Middle frontal gyrus (tissue), 1 donor: Measurements from ENCODE around the gene PLCL2.

Experiments used
- DNase-seq: peaks from one replicate; pipeline ENCODE4 v3.0.0-alpha.2; 2015; ENCODE audit warnings: low spot score; ENCODE audit errors: extremely low spot score

The PLCL2 gene

DNA sequence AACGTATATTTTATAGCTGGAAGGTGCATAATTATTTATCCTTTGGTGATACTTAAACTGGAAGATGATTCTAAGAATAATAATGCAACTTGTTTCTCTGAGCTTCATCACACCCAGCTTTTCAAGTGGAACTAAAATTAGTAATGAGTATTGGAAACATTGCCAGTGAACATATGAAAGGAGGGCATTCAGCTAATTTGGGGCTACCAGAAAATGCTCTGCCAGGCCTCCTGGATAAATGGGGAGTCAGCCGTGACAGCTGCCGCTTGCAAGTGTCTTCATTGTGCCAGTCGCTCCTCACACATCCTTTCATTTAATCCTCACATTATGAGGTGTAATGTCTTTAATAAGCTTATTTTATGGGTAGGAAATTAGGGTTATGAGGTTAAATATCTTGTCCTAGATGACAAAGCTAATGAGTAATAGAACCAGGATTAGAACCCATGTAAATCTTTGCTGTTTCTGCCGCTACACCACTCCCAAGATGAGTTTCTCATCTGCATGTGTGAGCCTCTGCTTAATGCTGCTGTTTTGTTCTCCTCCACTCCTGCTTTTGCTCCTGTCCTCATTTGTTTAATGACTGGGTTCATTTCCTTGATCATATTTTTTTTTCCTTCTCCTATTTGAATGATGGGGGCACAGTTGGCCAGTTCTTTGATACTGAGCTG, 155.7 kb downstream of the PLCL2 start:
- DNase-seq, result no peak

DNA sequence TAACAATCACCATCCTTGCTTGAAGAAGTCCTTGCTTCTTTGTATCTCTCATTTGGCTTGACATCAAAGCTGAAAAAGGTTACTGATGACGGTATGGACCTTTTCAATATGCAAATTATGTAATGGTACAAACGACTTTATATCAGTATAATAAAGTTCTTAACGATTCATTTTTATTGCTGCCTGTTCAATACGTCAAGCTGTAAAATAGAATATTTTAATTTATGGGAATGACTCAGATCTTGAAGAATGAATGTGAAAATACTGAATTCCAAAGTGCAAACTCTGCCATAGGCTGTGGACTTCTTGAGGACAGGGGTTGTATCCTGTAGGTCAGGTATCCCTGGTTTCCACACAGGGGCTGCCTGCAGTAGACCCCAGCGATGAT, 156.2 kb downstream of the PLCL2 start:
- DNase-seq, result no peak

DNA sequence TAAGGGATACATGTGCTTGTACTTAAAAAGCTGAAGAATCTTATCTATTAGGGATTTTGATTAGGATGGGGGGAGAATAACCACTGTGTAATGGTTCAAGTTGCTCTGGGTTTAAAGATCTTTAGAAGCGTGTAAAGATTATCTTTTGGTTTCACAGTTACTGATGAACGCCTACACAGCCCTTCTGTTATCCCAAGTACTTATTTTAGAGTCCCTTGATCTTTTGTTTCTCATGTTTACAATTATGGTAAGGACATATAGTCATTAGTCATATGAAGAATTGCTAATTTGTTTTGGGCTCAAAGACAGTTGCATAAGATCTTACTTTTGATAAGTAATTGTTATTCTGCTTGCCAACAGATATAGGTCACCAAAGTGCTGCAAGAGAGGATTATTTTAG, 160.1 kb downstream of the PLCL2 start:
- DNase-seq, result no peak

DNA sequence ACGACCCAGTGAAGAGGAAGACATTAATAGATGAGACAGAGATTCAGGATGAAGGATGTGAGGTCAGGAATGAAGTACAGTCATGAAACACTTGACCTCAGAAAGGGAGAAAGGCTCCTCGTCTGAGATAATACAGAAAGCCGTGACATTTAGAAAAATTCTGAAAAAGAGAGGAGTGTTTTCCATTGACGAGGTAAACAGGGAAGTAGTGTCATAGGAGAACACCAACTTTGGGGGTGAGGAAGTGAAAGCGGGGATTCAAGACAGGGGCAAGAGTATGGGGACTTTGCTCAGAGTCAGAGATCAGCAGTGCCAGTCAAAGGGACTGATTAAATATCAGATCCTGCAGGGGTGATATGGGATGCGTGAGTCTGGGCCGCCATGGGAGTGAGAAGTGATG, 160.9 kb downstream of the PLCL2 start:
- DNase-seq, result no peak

DNA sequence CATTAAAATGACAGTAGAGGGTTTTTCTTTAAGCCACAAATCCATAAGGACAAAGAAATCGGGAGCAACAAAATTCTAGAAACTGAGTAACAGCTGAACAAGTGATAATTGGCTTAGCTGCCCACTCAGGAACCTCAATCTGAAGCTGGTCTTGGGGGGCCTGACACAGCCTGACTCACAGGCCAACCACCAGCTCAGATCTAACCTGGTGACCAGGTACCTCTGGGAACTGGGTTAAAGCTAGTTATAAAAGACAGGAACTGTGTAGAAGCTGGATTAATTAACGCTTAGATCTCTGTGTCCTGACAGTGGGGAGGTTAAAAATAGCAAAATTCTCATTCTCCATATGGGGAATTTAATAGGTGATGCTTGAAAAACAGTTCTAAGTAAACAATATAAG, 161.9 kb downstream of the PLCL2 start:
- no peak for DNase-seq

DNA sequence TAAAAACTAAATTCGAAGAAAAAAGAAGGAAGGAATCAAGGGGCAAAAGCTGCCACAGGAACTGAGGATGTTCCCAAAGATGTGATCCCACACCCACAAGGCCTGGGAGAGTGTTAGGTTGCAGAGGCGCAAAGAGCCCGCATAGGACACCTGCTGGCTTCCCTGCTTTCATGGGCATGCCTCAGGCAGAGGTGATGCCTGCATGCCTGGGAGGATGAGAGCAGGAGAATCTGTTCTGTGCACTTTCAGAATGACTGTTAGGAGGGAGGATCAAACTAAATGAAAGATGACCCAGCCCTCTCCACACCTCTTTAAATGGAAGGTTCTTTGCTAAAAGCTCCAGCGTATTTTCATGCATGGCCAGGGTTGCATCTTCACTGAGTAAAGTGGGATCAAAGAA, 162.4 kb downstream of the PLCL2 start:
- no peak for DNase-seq

DNA sequence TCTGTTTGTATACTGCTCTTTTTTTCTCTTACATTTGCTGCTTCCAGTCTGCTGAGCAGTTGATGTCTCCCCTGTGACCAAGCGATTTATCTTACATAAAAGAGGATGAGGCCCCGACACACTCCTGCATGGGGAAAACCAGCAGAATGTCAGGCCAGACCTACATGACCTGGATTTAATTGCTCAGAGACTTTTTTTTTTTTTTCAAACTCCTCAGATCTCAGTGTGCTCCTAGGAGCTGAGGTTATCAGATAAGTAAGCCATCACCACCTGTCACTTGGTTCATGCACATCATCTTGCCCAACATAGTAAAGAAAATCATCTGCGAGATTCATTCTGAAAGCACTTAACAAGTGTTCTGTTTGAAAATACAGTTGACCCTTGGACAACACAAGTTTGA, 163.1 kb downstream of the PLCL2 start:
- DNase-seq, result no peak

DNA sequence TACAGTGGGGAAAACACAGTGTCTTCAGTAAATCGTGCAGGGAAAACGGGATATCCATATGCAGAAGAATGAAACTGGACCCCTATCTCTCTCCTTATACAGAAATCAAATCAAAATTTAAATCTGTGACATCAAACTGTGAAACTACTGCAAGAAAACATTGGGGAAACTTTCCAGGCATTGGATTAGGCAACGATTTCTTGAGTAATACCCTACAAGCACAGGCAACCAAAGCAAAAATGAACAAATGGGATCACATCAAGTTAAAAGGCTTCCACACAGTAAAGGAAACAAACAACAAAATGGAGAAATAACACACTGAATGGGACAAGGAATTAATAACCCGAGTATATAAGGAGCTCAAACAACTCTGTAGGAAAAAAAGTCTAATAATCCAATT, 165.3 kb downstream of the PLCL2 start:
- no peak for DNase-seq

DNA sequence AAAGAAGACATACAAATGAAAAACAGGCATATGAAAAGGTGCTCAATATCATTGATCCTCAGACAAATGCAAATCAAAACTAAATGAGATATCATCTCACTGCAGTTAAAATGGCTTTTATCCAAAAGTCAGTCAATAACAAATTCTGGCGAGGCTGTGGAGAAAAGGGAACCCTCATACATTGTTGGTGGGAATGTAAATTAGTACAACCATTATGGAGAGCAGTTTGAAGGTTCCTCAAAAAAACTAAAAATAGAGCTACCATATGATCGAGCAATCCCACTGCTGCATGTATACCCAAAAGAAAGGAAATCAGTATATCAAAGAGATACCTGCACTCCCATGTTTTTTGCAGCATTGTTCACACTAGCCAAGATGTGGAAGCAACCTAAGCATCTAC, 165.8 kb downstream of the PLCL2 start:
- DNase-seq, result no peak

DNA sequence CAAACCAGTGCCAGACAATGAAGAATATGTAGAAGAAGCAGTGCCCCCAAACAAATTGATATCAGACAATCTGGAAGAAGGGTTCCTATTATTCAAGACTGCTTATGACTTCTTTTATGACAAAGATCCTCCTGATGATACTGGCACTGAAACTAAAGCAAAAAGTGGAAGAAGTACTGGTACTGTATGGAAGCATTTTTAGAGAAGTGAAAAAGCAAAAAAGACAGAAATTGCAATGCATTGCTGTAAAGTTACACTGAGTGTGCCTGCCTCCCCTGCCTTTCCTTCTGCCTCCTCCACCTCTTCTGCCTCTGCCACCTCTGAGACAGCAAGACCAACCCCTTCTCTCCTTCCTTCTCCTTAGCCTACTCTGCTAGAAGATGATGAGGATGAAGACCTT, 167.6 kb downstream of the PLCL2 start:
- DNase-seq, result no peak

DNA sequence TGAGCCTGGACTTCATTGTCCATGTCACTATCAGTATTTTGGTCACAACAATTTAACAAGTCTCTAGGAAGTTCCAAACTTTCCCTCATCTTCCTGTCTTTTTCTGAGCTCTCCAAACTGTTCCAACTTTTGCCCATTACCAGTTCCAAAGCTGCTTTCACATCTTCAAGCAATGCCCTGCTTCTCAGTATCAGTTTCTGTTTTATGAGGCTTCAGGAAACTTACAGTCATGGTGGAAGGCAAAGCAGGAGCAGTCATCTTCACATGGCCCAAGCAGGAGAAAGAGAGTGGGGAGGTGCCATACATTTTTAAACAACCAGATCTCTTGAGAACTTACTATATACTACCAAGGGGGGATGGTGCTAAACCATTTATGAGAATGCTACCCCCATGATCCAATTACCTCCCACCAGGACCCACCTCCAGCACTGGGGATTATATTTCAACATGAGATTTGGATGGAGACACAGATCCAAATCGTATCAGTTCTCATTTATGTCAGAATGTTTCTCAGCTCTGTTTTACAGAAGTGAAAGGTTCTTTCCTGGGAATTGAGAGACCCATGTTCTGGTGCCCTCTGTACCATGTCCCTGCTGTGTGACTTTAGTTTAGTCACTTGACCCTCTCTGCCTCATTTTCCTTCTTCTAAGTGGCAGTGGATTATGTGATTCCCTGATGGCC, 169.7 kb downstream of the PLCL2 start:
- no peak for DNase-seq

DNA sequence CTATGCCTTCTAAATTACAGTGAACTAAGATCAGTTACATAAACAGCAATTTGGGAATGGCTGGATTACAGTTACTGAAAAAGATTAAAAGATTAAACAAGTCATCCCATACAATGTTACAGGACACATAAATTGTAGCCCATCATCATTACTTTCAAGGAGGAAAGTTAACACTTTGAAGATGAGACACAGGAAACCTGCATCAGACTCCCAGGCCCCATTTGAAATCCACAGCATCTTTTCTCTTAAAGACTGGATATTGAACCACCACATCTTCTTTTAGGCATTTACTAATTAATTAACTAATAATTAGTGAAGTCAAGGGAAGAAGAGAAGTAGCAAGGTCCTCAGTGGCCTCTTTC, 170.2 kb downstream of the PLCL2 start:
- no peak for DNase-seq

DNA sequence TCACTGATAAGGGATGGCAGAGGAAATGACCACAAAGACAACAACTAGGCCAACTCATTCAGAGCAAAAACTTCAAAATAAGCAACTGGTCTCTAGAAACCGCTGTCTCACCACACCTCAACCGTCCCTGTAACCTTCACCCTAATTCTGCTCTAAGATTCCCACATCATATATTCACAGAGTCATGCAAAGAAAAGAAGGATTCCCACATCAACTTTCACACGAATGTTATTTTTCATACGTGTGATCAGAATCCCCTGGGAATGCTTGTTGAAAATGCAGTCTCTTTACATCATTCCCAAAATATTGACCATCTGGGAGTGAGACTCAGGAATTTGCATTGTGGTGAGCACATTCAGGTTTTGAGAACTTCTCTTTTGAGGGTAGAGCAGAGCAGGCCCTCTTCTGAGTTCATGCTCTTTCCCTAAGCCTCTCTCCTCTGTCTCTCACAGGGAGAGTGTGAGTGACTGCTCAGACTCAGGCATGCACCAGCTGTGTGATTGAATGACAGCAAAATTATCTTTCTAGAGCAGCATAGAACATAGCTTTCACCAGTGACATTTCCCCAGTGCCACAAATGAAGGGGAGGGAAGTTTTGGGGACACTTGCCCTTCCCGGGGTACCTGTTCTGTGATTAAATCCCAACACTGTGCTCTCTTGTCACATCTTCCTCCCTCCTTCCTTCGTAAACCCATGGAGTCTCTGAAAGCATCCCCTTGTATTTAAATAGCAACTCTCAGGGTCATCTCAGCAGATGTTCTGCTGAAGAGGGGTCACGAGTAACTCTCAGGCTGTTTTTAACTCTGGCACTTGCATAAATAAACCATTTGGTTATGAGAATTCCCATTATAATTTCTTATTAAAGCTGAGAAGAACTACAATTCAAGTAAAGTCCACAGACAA, 170.9 kb downstream of the PLCL2 start:
- no peak for DNase-seq

DNA sequence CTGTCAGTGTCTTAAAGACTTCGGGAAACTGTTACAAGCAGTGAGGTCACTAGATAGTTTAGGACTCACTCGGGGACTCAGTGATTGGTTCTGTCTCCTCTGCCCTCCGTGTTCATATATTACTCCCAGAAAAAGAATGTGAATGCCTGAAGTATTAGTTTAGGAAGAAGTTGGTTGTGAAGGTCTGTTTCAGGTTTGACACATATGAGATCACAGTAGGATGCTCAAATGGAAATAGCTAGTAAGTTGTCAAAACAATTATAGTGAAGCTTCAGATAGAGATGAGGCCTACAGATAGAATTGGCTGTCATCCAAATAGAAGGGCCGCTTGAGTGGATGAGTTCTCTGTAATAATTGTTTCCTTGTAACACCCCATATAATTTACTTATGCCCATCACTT, 172.6 kb downstream of the PLCL2 start:
- no peak for DNase-seq

DNA sequence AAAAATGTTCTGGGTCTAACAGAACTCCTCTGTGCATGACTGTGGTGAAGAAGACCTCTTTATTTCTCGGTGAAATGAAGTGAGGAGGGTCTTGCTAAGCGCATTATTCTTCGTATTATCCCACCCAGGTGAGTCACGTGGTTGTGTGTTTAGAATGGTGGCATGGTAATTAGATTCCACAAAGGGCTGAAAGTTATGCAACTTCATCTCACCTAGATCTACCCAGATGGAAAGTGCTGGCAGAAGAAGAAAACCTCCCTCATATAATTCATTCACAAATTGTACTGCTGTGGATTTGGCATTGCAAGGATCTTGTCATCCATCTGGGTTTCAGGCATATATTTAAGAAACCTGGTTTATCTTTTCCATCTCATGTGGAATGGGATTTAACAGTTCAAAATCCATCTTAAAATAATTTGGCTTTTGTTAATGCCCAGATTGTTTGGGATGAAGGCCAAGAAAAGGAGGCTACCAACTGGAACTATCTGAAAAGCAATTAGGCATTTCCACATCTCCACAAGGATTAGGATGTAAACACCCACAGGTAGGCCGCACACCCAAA, 175.3 kb downstream of the PLCL2 start:
- DNase-seq, result no peak

DNA sequence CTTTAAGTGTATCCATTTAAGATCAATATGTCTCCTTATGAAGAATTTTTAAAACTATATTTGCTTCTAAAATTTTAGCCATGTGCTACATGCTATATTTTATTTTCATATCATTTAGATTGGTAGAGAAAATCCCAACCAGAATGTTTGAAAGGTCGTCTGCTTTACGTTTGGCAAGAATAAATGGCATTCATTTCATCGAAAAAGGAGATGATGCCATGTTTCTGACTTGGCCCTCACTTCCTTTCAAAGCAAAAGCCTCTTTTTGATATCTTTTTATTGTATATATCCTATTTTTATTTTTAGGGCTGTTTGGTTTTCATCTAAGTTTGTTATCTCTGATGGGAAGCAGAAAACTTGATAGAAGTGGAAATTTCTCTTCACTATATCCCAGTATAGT, 176.2 kb downstream of the PLCL2 start:
- no peak for DNase-seq

DNA sequence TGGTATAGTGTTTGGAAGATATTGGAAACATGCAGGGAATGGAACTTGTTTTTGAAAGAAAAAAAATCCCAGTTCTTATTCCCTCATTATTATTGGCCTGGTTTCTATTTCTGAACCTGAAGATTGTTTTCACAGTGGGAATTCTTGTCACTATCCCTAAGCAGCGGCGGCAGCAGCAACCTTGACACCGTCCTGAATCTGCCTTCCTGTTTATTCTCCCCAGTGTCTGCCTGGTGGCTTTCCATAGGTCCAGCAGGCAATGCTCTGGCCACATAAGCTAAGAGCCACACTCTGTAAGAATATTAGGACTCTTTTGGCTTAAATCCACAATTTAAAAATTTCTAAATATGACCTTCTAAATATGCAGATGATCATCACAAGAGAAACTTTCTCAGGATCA, 178.0 kb downstream of the PLCL2 start:
- no peak for DNase-seq

DNA sequence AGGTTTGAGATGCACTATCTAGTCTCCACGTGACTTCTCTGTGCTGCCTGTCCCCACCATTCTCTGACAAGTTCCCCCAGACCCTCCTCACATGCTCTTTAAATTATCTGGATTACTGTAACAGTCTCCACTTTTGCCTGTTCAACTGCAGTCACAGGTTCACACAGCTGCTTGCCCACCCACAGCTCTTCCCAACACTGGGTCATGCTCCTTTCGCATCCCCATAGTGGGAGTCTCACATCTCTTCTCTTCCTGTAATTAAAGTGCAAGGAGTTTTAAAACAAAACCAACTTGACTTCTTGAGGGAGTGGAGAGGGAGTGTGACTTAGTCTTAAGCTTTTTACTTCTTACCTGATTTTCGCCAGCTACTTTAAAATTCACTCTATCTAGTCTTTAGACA, 178.8 kb downstream of the PLCL2 start:
- DNase-seq, result no peak

DNA sequence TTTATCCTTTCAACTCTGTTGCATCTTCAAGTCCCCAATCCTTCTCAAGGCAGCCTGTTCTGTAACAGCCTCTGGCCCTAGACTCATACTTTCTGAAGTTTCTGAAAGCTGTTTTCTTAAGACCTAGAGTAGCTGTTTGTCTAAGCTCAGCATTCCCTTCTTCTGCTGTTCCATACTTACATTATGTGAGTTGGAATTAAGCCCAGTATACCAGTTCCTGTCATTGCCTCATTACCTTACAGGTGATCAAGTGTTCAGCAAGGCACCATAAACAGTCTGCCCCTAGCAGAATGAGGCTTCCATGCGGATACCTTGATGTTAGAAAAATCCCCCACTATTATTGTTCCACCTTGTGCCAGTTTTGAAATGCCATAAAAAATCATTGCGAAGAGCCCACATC, 180.6 kb downstream of the PLCL2 start:
- DNase-seq, result no peak

DNA sequence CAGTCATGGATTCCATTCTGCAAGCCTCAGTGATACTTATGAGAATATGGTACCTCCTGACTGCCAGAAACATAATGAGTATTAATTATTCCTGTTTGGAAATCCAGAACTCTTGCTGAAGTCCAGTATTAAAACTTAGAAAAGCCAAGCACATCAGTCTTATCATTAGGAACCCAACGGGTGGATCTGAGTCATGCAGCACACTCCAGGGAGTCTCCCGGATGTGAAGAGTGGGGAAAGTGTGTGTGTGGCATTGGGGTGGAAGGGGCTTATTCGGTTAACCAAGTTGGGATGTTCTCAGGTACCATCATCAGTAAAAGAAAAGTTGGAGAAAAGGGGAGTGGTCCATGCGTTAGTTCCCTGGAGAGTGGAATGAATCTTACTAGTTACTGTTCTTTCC, 181.1 kb downstream of the PLCL2 start:
- no peak for DNase-seq

DNA sequence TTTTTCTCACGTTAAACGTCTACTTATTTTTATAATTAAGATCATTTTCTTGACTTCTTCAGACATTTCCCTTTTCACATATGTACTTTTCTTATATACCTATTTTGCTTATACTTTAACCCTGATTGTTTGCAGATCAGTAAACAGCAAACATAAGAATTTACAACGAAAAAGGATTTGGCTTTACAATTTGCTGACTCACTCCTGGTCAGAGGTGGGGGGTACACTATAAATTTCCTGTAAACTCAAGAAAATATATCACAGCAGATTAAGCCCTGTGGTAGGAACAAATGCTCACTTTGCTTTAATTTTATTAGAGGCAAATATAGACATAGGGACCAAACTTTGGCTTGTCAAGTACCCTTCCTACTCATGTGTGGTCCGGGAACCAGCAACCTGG, 185.0 kb downstream of the PLCL2 start:
- no peak for DNase-seq
